Skin of body (tissue), 2 donors: ENCODE measurements around the gene CACNA1E. TPM values are rescaled to one million over a fixed set of nuclear protein-coding genes. Genes with fewer than 3 reads are reported as not detected.

ENCODE experiments used
- DNase-seq: peaks from one replicate; lab custom pipeline; 2025; lab: John Stamatoyannopoulos, UW
- total RNA-seq: library from RNA; depleted of rRNA; stranded (reverse); fragments of >200 nt; gene quantifications from one replicate; pipeline ENCODE4 v1.2.3, GENCODE V29; 2014

The CACNA1E gene
- total RNA-seq, 1 donor from 2014 or later = 2.4 TPM

DNA sequence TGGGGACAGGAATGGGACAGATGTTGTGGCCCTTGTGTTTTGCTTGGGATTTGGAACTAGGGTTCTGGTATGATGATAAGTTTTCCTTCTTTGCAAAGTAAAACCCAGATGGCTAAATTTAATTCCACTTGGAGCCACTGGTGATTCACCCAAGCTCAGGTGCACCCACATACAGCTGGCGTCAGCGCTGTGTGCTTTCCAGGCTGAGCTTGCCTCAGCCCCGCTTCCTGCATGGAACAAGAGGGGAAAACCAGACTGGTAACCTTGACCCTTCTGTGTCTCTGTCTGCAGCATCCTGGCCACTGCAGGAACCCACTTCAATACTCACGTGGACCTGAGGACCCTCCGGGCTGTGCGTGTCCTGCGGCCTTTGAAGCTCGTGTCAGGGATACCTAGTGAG, 94.2 kb downstream of the CACNA1E start:
- DNase-seq = no peak

GRCh38 chr1:181583598-181583997, 100.3 kb downstream of the CACNA1E start:
- DNase-seq = no peak

- no peak for DNase-seq
These were observed 104.6 kb downstream of the CACNA1E start for GRCh38 chr1:181587870-181588438.

DNA sequence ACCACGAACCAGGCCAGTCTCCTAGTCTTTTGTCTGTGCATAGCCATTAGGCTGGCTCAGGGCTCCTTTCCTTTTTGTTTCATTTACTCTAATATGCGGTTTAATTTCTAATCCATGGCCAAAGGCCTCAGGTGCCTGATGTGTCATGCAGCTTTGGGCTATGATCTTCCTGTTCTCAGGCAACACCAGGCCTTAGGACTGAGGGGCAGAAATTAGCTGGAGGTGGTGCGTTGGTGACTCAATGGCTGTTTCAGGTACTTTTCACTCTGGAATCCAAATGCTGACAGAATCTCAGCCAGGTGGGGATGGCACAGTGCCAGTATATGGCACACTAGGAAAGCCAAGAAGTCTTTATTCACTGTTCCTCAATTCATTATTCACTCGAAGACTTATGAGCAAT, 105.3 kb downstream of the CACNA1E start:
- DNase-seq = no peak

- no peak for DNase-seq
These were observed 109.0 kb downstream of the CACNA1E start for GRCh38 chr1:181592255-181592859.

DNA sequence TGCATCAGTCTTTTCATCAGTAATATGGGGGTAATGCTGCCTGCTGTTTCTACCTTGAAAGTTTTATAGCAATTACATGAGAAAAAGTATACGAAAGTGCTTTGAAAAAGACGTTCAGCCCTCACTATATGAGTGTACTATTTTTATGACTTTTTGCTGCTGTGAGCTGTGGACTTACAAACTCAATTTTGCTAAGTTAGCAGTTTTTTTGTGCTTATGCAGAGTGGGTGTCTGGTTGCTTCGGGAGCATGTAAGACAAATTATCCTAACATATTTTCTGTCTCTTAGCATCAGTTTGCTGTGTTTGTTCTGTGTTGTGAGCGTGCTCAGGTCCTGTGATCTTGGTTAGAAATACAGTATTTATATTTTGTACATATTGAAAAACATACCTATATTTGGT, 109.7 kb downstream of the CACNA1E start:
- no peak for DNase-seq

DNA sequence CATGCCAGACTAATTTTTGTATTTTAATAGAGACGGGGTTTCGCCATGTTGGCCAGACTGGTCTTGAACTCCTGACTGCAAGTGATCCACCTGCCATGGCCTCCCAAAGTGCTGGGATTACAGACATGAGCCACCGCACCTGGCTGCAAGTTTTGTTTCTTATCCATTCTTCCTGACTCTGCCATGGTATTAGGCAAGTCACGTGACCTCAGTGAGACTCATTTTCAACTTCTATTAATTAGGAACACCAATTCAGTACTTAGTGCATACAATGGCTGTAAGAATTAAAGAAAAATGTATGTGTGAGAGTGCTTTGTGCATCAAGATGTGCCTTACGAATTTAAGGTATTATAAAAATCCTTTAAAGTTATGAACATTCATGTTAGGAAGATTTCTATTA, 111.2 kb downstream of the CACNA1E start:
- DNase-seq = no peak

DNA sequence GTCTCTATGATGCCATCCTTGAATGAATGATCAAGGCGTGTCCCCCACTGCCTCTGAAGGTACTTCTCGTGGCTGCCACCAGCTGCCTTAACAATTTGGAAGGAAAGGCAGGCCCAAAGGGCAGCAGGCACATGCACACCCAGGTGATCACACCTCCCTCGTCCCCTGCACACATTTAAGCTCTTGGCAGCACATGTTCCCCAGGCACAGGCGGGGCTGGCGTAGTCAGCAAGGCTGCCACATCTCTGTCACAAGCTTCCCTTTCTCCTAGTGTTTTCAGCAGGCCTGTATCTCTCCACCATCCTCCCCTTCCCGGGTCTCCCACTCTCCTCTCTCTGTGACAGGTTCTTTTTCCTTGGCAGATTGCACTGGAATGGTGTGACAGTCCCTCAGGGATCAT, 111.9 kb downstream of the CACNA1E start:
- DNase-seq = no peak

DNA sequence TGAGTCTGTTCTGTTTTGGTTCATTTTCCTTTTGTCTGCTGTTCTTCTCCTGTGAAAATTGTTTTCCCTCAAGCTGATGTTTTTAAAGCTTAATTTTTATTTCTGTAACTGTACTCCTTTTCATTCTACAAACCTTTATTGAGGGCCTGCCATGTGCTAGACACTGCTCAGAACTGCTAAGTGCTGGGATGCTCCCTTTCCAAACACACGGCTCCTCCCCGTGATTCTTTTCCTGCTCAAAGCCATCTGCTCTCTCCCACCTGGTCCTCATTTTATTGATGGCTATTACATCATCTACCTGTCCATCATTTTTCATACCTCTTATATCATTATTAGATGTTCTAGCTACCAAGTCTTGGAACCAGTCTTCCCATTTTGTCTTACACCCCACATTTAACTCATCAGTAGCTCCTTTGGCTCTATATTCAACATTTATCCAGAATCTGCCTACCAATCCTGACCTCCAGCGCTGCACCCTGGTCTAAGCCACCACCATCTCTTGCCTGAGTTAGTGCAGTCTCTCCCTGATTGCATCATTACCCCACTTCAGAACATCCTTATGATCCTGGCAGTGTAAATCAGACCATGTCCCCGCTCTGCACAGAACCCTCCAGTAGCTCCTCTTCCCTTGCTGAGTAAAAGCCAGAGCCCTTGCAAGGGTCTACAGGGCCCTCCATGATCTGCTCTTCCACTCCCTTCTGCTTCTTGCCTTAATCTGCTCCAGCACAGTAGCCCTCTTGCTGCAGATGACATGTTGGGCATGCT, 118.1 kb downstream of the CACNA1E start:
- no peak for DNase-seq

DNA sequence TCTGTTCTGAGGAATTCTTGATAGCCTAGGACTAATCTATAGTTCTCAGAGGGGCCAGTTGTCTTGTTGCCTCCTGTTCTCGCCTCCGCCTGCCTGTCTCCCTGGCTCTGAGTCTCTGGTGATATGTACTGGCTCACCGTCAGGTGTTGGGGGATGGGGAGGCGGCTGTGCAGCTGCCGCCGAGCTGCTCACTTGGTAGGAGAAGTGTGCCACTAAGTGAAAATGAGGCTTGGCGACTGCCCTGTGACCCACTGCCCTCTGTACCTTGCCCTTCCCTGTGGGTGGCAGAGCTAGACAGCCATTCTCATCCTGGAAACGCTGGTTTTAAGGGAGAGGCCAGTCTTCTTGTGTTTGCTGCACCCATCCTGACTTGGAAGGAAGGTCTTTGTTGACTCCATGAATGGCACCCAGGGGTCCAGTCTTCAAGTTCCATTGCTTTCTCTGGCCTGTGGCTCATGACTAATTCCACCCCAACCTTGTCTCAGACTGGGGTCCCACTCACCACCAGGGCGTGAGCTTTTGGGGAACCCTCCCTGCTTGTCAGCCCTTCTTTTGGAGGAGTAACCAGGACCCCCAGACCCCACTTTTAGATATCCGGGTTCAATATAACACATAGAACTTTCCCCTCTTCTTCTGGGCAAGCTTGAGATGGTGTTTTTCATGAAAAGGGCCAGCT, 120.6 kb downstream of the CACNA1E start:
- no peak for DNase-seq

- DNase-seq = no peak
These were observed 121.3 kb downstream of the CACNA1E start for GRCh38 chr1:181604482-181605249.

- no peak for DNase-seq
These were observed 124.2 kb downstream of the CACNA1E start for GRCh38 chr1:181607524-181607923.

DNA sequence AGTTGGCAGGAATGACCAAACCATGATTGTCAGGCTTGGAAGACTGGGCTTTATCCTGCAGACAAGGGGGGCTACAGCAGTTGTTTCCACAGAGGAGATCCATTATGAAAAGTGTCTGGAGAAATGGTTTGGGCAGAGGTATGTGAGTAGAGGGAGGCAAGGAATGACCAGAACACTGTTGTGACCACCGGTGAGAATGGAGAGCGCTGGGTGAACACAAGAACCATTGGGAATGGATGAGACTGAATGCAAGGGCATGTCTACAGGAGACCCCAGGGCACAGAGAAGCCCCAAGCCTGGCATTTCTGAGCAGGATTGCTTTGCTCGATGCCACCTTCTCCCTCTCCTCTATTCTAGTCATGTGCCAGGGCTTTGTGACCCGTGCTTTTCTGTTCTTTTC, 125.1 kb downstream of the CACNA1E start:
- DNase-seq = no peak

DNA sequence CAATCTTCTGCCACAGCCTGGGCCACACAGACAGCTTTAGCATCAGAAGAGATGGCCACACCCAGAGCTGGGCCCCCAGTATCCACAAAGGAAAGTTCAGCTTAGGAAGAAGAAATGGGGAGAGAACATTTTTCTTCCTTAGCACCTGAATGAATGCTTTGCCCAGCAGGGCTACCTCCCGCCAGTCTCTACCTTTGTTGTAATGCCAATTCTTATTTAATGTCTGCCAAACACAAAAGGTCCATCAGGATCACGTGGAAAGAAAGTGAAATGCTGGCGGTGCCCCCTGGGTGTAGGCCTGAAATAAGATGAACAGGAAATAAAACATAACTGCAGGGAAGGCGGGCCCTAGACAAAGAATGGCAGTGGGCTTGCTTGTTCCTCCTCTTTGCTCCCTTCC, 125.6 kb downstream of the CACNA1E start:
- DNase-seq = no peak

- DNase-seq = no peak
These were observed 128.8 kb downstream of the CACNA1E start for GRCh38 chr1:181612100-181612499.

- DNase-seq = no peak
These were observed 135.2 kb downstream of the CACNA1E start for GRCh38 chr1:181618559-181618958.

GRCh38 chr1:181620183-181620582, 136.9 kb downstream of the CACNA1E start:
- DNase-seq = no peak

- DNase-seq = no peak
These were observed 140.5 kb downstream of the CACNA1E start for GRCh38 chr1:181623850-181624249.

GRCh38 chr1:181626279-181626938, 143.1 kb downstream of the CACNA1E start:
- no peak for DNase-seq

- DNase-seq = no peak
These were observed 147.1 kb downstream of the CACNA1E start for GRCh38 chr1:181630398-181630797.

DNA sequence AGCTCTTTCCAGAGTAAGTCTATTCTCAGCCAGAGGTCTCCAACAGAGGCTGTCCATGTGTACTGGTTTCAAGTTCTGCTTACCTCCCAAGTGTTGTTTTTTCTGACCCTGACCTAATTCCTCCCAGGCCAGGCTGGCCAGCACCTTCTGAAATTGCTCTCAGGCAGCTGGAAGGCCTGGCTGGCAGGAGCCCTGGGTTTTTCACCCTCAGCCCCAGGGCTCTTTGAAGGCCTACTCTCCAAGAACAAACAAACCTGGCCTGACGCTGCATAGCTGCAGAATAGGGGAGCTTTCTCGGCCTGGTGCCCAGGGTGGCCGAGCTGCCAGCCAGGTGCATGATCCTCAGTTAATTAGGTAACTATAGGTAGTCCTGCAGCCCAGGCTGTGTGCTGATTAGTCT, 147.5 kb downstream of the CACNA1E start:
- DNase-seq = no peak
